OCI-LY7 (cell line): ENCODE measurements around the gene KLHL25. TPM values are rescaled to one million over a fixed set of nuclear protein-coding genes. Genes with fewer than 3 reads are reported as not detected.

Experiments used
- BruUV-seq: library from RNA; stranded (reverse); fragments of 400-500 nt; replicated peaks from 2 replicates; lab custom pipeline; 2021; lab: Mats Ljungman, UMichigan
- CTCF ChIA-PET: fragments of 300-600 bp; sonication (Branson Sonifier 250); formaldehyde crosslinking; loops from one replicate; lab custom pipeline; 2022; ENCODE audit warnings: antibody characterized with exemption; ENCODE audit not compliant: unreplicated experiment; lab: Charles Lee
- POLR2A ChIA-PET: fragments of 300-600 bp; sonication (Branson Sonifier 250); formaldehyde crosslinking; loops from one replicate; lab custom pipeline; 2022; ENCODE audit warnings: antibody characterized with exemption; lab: Charles Lee
- DNase-seq: peaks from one replicate; pipeline ENCODE4 v3.0.0-alpha.2; 2015; ENCODE audit warnings: low spot score
- H2AFZ ChIP-seq: fragments of 200-600 bp; sonication (generic), shearing (Covaris generic); 2 replicates; pipeline ENCODE4 v1.6.1; 2014; ENCODE audit warnings: mild to moderate bottlenecking, antibody characterized with exemption, low read length, moderate library complexity
- H3K27ac ChIP-seq: fragments of 200-600 bp; sonication (generic); 2 replicates; pipeline ENCODE4 v1.5.1; 2014; ENCODE audit warnings: mixed run types, low read depth, mild to moderate bottlenecking, moderate library complexity, low read length, inconsistent platforms; ENCODE audit not compliant: poor library complexity, severe bottlenecking
- H3K36me3 ChIP-seq: fragments of 200-600 bp; sonication (generic); 2 replicates; pipeline ENCODE4 v1.6.1; 2014; ENCODE audit warnings: mild to moderate bottlenecking, antibody characterized with exemption, low read length, moderate library complexity, mixed read lengths; ENCODE audit not compliant: insufficient read depth
- H3K4me1 ChIP-seq: fragments of 200-600 bp; sonication (generic); 2 replicates; pipeline ENCODE4 v1.5.1; 2014; ENCODE audit warnings: mild to moderate bottlenecking, low read length; ENCODE audit not compliant: insufficient read depth, poor library complexity, severe bottlenecking
- H3K4me2 ChIP-seq: fragments of 200-600 bp; sonication (generic); 2 replicates; pipeline ENCODE4 v1.6.1; 2014; ENCODE audit warnings: mild to moderate bottlenecking, low read length
- H3K4me3 ChIP-seq: fragments of 200-600 bp; sonication (generic); 2 replicates; pipeline ENCODE4 v1.5.1; 2014; ENCODE audit warnings: mild to moderate bottlenecking, low read depth, low read length; ENCODE audit not compliant: poor library complexity, severe bottlenecking
- H3K79me2 ChIP-seq: fragments of 200-600 bp; sonication (generic); 2 replicates; pipeline ENCODE4 v1.6.1; 2016; ENCODE audit warnings: low read depth, mild to moderate bottlenecking, low read length, moderate library complexity, mixed read lengths; ENCODE audit not compliant: insufficient read depth
- H3K9me2 ChIP-seq: fragments of 200-600 bp; sonication (generic); 2 replicates; pipeline ENCODE4 v1.6.1; 2016; ENCODE audit warnings: mild to moderate bottlenecking, low read length, mixed read lengths; ENCODE audit not compliant: insufficient read depth
- H3K9me3 ChIP-seq: fragments of 200-600 bp; sonication (generic); 2 replicates; pipeline ENCODE4 v1.6.1; 2014; ENCODE audit warnings: mild to moderate bottlenecking, mixed run types, low read length, mixed read lengths
- H4K20me1 ChIP-seq: fragments of 200-600 bp; sonication (generic); 2 replicates; pipeline ENCODE4 v1.6.1; 2014; ENCODE audit warnings: mild to moderate bottlenecking, antibody characterized with exemption, low read length, moderate library complexity, mixed read lengths; ENCODE audit not compliant: insufficient read depth
- CTCF ChIP-seq: fragments of 200-600 bp; sonication (generic); conservative IDR thresholded peaks from 2 replicates; pipeline ENCODE4 v1.5.1; 2014; ENCODE audit warnings: mild to moderate bottlenecking, antibody characterized with exemption, low read length, moderate library complexity, mixed read lengths
- EZH2phosphoT487 ChIP-seq: fragments of 200-600 bp; sonication (generic); IDR thresholded peaks from 2 replicates; pipeline ENCODE4 v1.6.1; 2018; ENCODE audit warnings: low read depth, borderline replicate concordance, mild to moderate bottlenecking, mixed run types, antibody characterized with exemption, low read length, moderate library complexity, mixed read lengths
- intact Hi-C: fragments of 100-400 bp; cut with micrococcal nuclease; formaldehyde crosslinking; loops from one replicate; pipeline ENCODE4 v1.10.0; 2022; ENCODE audit not compliant: unreplicated experiment
- total RNA-seq, 2 experiments: library from RNA; depleted of rRNA in 1 of 2; stranded (reverse); fragments of >200 nt in 1 of 2; shearing (Covaris generic) in 1 of 2; gene quantifications; 2 replicates each; pipeline ENCODE4 v1.2.3, GENCODE V29; 2014 to 2022

Gene KLHL25
- total RNA-seq, 2 experiments from 2014 or later: 5.1 to 7.7 TPM

DNA sequence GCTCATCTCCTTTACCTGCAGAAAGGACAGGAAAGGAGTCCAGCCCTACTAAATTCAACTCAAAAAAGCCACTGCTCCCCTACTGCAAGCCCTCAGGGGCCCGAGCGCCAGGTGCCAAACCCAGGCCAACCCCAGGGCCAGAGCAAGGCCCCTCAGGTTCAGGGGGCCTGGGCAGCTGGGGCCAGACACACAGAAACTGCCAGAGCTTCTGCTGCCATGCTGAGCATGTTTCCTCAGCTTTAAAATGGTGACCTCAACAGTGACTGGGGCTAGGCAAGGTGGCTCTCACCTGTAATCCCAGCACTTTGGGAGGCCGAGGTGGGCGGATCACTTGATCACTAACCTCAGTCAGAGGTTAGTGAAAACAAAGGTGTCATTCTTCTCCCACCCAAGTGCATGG, 38.8 kb downstream of the KLHL25 start:
- H3K79me2 ChIP-seq: no peaks in the 10 kb centered on the region
- H3K9me2 ChIP-seq: no peaks in the 10 kb centered on the region
- intact Hi-C loops: no loop called here
- POLR2A ChIA-PET: interaction anchor here (1.2 kb wide), 1 partner anchor 41 kb away, joined by 3 read pairs; no protein-coding TSS in a partner anchor
- no peaks in the 10 kb centered on the region for H3K36me3 ChIP-seq
- H2AFZ ChIP-seq: no peak overlapping the region
- CTCF ChIA-PET: no interaction called here
- no peak overlapping the region for H3K4me3 ChIP-seq
- H4K20me1 ChIP-seq: no peaks in the 10 kb centered on the region
- no peaks in the 10 kb centered on the region for H3K4me1 ChIP-seq
- no peak overlapping the region for H3K4me2 ChIP-seq
- TF ChIP-seq EZH2phosphoT487: no peak
- TF ChIP-seq CTCF: no peak
- DNase-seq: no peak
- no TSS peak for BruUV-seq
- no peaks in the 10 kb centered on the region for H3K9me3 ChIP-seq
- H3K27ac ChIP-seq: no peak overlapping the region

DNA sequence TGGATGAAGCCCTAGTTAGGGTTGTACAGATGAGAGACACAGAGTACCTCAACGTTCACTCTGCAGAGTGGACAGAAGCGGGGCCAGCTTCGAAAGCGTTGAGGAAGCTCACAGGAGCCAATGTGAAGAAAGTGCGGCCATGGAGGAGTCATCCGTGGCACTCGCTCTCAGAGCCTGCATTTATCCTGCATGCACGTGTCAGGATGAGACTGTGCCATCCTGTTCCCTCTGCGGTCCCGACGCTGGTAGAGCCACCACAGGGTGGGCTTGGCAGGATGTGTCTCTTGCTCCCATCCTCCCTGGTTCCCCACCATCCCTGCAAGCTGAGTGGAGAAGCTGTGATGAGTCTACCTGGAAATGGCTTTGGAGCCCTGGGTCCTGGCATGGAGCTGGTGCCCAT, 39.3 kb downstream of the KLHL25 start:
- H3K27ac ChIP-seq: no peak overlapping the region
- no peaks in the 10 kb centered on the region for H3K9me3 ChIP-seq
- no peak for DNase-seq
- TF ChIP-seq EZH2phosphoT487: no peak
- TF ChIP-seq CTCF: no peak
- POLR2A ChIA-PET: interaction anchor here (1.2 kb wide), 1 partner anchor 41 kb away, joined by 3 read pairs; no protein-coding TSS in a partner anchor
- H4K20me1 ChIP-seq: no peaks in the 10 kb centered on the region
- H3K4me1 ChIP-seq: no peaks in the 10 kb centered on the region
- intact Hi-C loops: no loop called here
- no peak overlapping the region for H2AFZ ChIP-seq
- CTCF ChIA-PET: no interaction called here
- no peaks in the 10 kb centered on the region for H3K9me2 ChIP-seq
- H3K79me2 ChIP-seq: no peaks in the 10 kb centered on the region
- no TSS peak for BruUV-seq
- H3K4me3 ChIP-seq: no peak overlapping the region
- H3K36me3 ChIP-seq: no peaks in the 10 kb centered on the region
- no peak overlapping the region for H3K4me2 ChIP-seq

DNA sequence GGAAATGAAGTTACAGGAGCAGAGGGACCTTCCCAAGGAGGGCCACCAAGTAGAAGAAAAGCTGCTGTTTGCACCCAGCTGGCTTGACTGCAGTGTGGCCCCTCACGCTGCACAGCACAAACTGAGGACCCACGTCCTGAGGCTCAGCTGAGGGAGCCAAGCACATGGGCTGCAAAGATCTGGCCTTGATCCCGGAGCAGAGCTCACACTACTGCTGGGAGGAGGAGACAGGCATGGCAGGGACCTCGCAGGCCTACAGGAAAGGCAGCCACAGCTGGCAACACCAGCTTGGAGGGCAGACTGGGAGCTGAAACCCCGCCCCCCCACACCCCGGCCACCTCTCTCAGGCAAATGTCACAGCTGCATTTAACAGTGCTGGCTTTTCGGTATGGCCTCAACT, 39.7 kb downstream of the KLHL25 start:
- H3K9me3 ChIP-seq: no peaks in the 10 kb centered on the region
- no peaks in the 10 kb centered on the region for H3K36me3 ChIP-seq
- TF ChIP-seq EZH2phosphoT487: no peak
- TF ChIP-seq CTCF: no peak
- H4K20me1 ChIP-seq: no peaks in the 10 kb centered on the region
- intact Hi-C loops: no loop called here
- CTCF ChIA-PET: no interaction called here
- H3K4me3 ChIP-seq: no peak overlapping the region
- BruUV-seq: no TSS peak
- no peaks in the 10 kb centered on the region for H3K79me2 ChIP-seq
- H3K9me2 ChIP-seq: no peaks in the 10 kb centered on the region
- no peak overlapping the region for H3K4me2 ChIP-seq
- H2AFZ ChIP-seq: no peak overlapping the region
- no peak overlapping the region for H3K27ac ChIP-seq
- no peaks in the 10 kb centered on the region for H3K4me1 ChIP-seq
- DNase-seq: no peak
- POLR2A ChIA-PET: no interaction called here
